ENCODE data around the gene NTM.
"Not testable (repeated sequence)": the region's sequence is repeated elsewhere in the genome, so short reads cannot be mapped to it uniquely, and the experiment has no call there.

Gene NTM

GRCh38 chr11:131674051-131674755 is 303.8 kb downstream of the NTM start:
- DNase-seq, result peak; percentile 90

GRCh38 chr11:131675121-131675888 is 304.9 kb downstream of the NTM start:
- DNase-seq, result peak; percentile 86

GRCh38 chr11:131677828-131678470 is 307.5 kb downstream of the NTM start:
- no peak for DNase-seq

GRCh38 chr11:131678658-131679340 is 308.4 kb downstream of the NTM start:
- no peak for DNase-seq

GRCh38 chr11:131680448-131680847 is 310.0 kb downstream of the NTM start:
- DNase-seq, result not testable (repeated sequence)

GRCh38 chr11:131681920-131682319 is 311.5 kb downstream of the NTM start:
- no peak for DNase-seq

- DNase-seq, result no peak
These were observed 312.1 kb downstream of the NTM start for GRCh38 chr11:131682373-131683015.

- DNase-seq, result no peak
These were observed 312.7 kb downstream of the NTM start for GRCh38 chr11:131683131-131683530.

GRCh38 chr11:131683666-131684065 is 313.3 kb downstream of the NTM start:
- DNase-seq, result no peak

GRCh38 chr11:131684111-131685060 is 314.0 kb downstream of the NTM start:
- no peak for DNase-seq

GRCh38 chr11:131685206-131685605 is 314.8 kb downstream of the NTM start:
- DNase-seq, result no peak

- DNase-seq, result no peak
These were observed 315.5 kb downstream of the NTM start for GRCh38 chr11:131685906-131686305.

- DNase-seq, result no peak
These were observed 316.4 kb downstream of the NTM start for GRCh38 chr11:131686836-131687235.

- DNase-seq, result no peak
These were observed 317.1 kb downstream of the NTM start for GRCh38 chr11:131687291-131688047.

- peak; percentile 56 for DNase-seq
These were observed 317.8 kb downstream of the NTM start for GRCh38 chr11:131688048-131688693.

GRCh38 chr11:131689049-131689925 is 318.9 kb downstream of the NTM start:
- DNase-seq, result no peak

GRCh38 chr11:131690362-131690761 is 319.9 kb downstream of the NTM start:
- DNase-seq, result no peak

GRCh38 chr11:131690776-131691175 is 320.4 kb downstream of the NTM start:
- no peak for DNase-seq
